ENCODE measurements around the gene STK10.

DNA sequence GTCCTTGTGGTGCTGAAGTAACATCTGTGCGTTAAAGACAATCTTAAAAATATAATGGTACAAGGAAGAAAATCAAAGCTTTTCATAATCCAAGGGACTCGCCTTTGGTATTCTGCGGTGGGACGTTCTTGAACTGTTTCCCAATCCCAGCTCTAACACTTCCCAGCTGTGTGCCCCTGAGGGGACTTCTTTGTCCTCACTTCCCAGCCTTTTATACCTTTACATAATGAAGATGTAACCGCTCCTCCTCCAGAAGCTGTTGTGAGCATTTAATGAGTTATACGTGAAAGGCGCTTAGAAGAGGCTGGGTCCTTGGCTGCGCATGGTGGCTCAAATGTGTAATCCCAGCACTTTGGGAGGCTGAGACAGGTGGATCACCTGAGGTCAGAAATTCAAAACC, 16.9 kb downstream of the STK10 start:
- TF ChIP-seq, protein P1, sequence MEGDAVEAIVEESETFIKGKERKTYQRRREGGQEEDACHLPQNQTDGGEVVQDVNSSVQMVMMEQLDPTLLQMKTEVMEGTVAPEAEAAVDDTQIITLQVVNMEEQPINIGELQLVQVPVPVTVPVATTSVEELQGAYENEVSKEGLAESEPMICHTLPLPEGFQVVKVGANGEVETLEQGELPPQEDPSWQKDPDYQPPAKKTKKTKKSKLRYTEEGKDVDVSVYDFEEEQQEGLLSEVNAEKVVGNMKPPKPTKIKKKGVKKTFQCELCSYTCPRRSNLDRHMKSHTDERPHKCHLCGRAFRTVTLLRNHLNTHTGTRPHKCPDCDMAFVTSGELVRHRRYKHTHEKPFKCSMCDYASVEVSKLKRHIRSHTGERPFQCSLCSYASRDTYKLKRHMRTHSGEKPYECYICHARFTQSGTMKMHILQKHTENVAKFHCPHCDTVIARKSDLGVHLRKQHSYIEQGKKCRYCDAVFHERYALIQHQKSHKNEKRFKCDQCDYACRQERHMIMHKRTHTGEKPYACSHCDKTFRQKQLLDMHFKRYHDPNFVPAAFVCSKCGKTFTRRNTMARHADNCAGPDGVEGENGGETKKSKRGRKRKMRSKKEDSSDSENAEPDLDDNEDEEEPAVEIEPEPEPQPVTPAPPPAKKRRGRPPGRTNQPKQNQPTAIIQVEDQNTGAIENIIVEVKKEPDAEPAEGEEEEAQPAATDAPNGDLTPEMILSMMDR (IDR thresholded peaks at IDR 0.05) = no peak
- TF ChIP-seq POLR2AphosphoS5 (IDR thresholded peaks at IDR 0.05) (no peak), POLR2A (IDR thresholded peaks at IDR 0.05) (no peak)

Measured in breast epithelium (tissue), 3 donors.